DMS53 treated with DMSO at 0.1 percent for 48 hours (cell line): ENCODE measurements around the gene SNX8.

Experiments used
- DNase-seq: peaks from one replicate; lab custom pipeline; 2025; ENCODE audit not compliant: unreplicated experiment; lab: John Stamatoyannopoulos, UW

SNX8 gene

GRCh38 chr7:2205036-2205780 lies 109.0 kb downstream of the SNX8 start:
- no peak for DNase-seq

DNA sequence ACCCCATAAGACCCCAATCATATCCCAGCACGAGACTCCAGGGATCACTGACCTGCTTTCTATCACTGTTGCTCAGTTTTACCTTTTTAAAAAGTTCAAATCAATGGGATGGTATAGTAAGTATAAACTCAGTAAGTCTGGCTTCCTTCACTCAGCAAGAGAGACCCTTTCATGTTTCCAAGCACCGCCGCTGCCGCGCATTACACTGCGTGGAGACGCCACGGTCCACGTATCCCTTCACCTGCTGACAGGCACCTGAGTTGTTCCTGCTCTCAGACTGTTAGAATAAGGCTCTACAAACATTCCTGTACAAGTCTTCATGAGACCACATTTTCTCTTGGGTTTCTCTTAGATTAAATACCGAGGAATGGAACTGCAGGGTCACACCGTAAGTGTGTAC lies 109.8 kb downstream of the SNX8 start:
- no peak for DNase-seq

DNA sequence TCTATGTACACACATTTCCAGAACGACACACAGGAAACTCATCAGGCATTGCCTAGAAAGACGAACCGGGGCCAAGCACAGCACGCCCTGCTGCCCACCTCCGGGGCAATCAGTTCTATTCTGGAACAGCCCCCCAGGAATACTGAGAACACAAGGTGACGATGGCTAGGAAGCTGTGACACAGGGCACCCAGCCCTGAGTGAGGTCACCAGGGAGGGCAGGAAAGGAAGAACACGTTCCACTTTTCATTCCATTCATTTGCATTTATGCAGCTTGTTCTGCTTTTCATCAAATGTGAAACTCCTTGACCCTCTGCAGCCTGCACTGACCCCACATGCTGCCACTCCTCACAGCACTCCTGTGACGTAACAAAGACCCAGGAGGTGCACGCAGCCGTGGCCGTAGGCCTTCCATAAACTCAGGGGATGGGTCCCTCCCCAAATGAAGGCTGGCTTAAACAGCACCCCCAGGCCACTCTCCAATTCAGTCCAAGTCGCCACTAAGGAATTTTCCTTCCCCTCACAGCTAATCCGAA lies 110.4 kb downstream of the SNX8 start:
- no peak for DNase-seq

DNA sequence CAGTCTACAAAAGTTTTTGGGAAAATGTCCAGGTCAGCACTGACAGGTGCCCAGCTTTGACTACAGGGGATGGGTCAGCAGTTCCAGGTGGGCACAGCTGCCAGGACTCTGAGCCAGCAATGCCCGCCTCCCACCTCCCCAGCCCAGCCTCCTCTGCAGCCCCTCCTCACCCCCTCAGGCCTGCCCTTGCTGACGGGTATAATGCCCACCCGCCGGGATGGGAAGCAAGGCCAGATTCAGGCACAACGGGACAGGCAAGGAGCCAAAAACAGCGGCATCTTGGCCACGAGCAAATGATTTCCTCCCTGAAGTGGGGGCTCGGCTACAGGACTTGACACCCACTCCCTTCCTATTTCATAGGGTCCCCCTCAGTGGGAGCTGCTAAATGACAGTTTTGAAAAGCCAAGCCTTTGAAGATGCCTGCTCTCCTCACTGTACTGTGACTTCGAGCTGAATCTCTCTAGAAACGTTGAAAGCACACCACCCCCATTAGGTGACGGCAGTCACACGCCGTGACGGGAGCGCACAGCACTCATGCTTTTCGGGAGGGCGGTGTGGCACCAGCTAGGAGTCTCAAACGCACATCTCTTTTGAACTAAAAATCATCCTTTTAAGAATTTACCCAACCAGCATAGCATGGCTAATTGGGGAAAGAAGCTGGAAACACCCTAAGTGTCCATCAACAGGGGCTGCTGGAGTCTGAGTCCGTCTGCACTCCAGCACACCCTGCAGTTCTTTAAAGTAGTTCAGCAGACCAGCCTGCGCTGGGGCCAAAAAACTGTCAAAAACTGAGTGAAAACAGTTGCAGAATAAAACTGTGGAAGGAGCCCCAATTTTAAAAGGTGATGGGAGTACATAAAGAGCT lies 111.1 kb downstream of the SNX8 start:
- DNase-seq: no peak

GRCh38 chr7:2202361-2202761 lies 111.9 kb downstream of the SNX8 start:
- no peak for DNase-seq
